Kidney epithelial cell (primary cell): ENCODE results near the gene SPATA24. TPM values are rescaled to one million over a fixed set of nuclear protein-coding genes. Genes with fewer than 3 reads are reported as not detected.

Experiments
- DNase-seq: peaks from one replicate; pipeline ENCODE4 v3.0.0-alpha.2; 2010; ENCODE audit warnings: low read depth
- H3K27me3 ChIP-seq: 2 replicates; pipeline ENCODE4 v1.6.0; 2011; ENCODE audit warnings: low read length; ENCODE audit not compliant: control insufficient read depth, insufficient read depth
- H3K36me3 ChIP-seq: 2 replicates; pipeline ENCODE4 v1.5.1; 2011; ENCODE audit warnings: low read length; ENCODE audit not compliant: control insufficient read depth, insufficient read depth
- H3K4me3 ChIP-seq: 2 replicates; pipeline ENCODE4 v1.5.1; 2011; ENCODE audit warnings: low read depth, mild to moderate bottlenecking, control low read depth, low read length
- total RNA-seq: library from RNA; depleted of rRNA; stranded (reverse); fragments of >200 nt; gene quantifications from 2 replicates; pipeline ENCODE4 v1.2.3, GENCODE V29; 2015
- TF ChIP-seq, protein P1 (sequence below): IDR thresholded peaks from 2 replicates; pipeline ENCODE4 v1.5.1; 2011; ENCODE audit warnings: mild to moderate bottlenecking, moderate library complexity, low read length, control low read depth, inconsistent platforms; ENCODE audit not compliant: insufficient read depth, poor library complexity, severe bottlenecking

The SPATA24 gene
- total RNA-seq, 1 donor from 2014 or later: 7.7 TPM

DNA sequence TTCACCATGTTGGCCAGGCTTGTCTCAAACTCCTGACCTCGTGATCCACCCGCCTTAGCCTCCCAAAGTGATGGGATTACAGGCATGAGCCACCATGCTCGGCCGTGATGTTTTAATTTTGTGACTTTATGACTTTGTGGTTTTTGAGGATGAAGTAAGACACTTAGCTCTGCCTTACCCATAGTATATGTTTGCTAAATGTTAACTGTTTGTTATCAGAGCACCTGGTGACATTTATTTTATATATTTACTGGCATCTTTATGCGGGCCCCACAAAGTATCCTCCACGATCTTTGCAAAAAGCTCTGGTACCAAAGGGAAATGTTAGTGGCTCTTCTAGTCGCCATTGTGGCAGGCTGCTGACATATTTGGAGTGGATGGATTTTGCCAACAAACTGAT lies 27.5 kb downstream of the SPATA24 start:
- H3K27me3 ChIP-seq: no peaks in the 10 kb centered on the region
- no peak for DNase-seq
- TF ChIP-seq, protein P1, sequence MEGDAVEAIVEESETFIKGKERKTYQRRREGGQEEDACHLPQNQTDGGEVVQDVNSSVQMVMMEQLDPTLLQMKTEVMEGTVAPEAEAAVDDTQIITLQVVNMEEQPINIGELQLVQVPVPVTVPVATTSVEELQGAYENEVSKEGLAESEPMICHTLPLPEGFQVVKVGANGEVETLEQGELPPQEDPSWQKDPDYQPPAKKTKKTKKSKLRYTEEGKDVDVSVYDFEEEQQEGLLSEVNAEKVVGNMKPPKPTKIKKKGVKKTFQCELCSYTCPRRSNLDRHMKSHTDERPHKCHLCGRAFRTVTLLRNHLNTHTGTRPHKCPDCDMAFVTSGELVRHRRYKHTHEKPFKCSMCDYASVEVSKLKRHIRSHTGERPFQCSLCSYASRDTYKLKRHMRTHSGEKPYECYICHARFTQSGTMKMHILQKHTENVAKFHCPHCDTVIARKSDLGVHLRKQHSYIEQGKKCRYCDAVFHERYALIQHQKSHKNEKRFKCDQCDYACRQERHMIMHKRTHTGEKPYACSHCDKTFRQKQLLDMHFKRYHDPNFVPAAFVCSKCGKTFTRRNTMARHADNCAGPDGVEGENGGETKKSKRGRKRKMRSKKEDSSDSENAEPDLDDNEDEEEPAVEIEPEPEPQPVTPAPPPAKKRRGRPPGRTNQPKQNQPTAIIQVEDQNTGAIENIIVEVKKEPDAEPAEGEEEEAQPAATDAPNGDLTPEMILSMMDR: no peak
- H3K4me3 ChIP-seq: no peak overlapping the region
- peaks cover 2% of the 10 kb centered on the region for H3K36me3 ChIP-seq

DNA sequence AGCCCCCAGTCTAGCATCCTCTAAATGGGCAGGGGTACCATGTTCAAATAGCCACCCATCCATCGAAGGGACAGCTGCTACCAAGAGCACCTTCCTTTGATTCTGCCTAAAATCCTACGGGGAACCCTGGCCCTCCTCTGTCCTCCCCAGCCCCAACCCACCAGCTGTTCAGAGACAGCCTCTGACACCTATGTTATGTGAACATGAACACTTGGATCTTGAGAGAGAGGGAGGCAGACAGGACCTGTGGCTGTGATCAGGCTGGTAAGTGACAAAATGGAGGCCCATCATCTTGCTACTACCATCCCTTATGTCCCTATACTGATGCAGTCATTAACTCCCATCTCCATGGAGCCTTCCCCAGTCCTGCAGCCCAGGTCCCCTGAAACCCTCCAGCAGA lies 29.0 kb downstream of the SPATA24 start:
- H3K36me3 ChIP-seq: peaks cover 2% of the 10 kb centered on the region
- no peaks in the 10 kb centered on the region for H3K27me3 ChIP-seq
- TF ChIP-seq, protein P1: no peak
- H3K4me3 ChIP-seq: no peak overlapping the region
- DNase-seq: no peak

DNA sequence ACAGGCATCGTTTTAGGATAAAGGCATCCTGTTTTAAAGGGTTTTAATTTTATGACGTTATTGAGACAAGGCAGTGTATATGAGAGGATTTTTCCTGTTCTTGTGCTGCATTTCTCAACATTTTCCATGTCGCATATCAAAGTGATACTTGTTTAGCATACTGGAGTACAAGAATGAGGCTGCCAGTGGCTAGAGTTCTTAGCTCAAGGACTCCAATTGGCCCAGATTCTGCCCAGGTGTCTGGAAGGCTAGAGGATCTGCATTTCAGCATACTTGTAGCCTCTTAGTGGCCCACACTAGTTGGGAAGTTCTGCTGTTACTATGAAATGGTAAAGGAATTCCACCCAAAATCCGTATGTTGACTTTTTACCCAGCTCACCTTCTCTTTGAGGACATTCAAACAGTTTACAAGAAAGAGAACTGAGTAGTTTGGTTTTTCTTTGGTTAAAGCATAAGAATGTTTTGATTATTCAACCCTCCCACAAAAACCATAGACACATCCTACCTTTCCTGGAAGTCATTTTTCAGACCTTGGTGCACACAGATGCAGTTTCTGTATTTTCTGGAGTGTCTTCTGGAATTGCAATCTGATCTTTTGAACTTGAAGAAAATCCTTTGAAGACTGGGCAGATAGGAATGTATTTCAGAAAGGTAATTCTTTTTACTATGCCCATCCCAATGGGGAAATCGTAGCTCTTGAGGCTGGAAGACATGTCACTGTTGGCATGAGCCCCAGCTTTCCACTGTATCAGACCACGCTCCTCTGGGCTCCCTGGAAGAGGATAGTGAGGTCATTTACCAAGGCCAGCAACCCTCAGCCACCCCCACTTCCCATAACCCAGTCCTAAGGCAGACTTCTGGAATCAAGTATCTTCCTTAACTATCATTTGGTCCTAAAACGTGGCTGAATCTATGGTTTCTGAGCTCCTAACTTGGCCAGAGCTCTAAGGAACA lies 32.1 kb downstream of the SPATA24 start:
- Histone ChIP-seq H3K36me3 (peaks cover 2% of the 10 kb centered on the region), H3K4me3 (no peak overlapping the region), H3K27me3 (no peaks in the 10 kb centered on the region)
- no peak for DNase-seq
- TF ChIP-seq, protein P1: no peak

DNA sequence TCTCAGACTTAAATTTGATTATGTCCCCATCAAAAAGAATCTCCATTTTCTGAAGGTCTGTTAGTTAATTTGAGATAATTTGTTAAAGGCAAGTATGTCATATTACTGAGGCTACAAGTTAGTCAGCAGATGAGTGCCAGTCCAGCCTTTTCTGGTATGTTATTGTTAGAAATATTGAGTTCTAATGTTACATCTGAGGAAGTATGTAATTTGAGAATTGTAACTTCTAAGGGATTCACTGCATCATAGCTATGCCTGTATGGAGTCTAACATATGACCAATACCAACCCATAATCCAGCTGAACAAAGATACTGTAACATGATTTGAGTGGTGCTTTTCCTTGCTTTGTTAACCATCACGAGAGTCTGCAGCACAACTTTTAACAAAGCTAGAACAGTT lies 34.7 kb downstream of the SPATA24 start:
- peaks cover 2% of the 10 kb centered on the region for H3K36me3 ChIP-seq
- H3K4me3 ChIP-seq: no peak overlapping the region
- TF ChIP-seq, protein P1: no peak
- DNase-seq: no peak
- H3K27me3 ChIP-seq: no peaks in the 10 kb centered on the region

DNA sequence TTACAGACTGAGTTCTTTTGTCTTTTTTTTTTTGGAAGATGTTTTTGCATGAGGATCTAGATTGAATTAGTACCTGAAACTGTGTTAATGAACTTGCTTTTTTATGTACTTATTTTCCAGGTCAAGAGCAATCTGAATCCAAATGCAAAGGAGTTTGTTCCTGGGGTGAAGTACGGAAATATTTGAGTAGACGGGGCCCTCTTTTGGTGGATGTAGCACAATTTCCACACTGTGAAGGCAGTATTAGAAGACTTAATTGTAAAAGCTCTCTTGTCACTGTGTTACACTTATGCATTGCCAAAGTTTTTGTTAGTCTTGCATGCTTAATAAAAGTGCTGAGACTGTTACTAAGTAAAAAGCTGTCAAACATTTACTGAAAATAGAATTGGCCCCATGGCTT lies 35.3 kb downstream of the SPATA24 start:
- Histone ChIP-seq H3K4me3 (no peak overlapping the region), H3K27me3 (no peaks in the 10 kb centered on the region), H3K36me3 (peaks cover 2% of the 10 kb centered on the region)
- TF ChIP-seq, protein P1: no peak
- no peak for DNase-seq
